PC-9 (cell line): ENCODE measurements around the gene TATDN3. TPM values are rescaled to one million over a fixed set of nuclear protein-coding genes. Genes with fewer than 3 reads are reported as not detected.

Experiments used
- BruUV-seq: library from RNA; stranded (reverse); fragments of 400-500 nt; replicated peaks from 2 replicates; lab custom pipeline; 2021; lab: Mats Ljungman, UMichigan
- CTCF ChIA-PET: fragments of 300-600 bp; sonication (Branson Sonifier 250); formaldehyde crosslinking; loops from one replicate; lab custom pipeline; 2022; ENCODE audit warnings: antibody characterized with exemption; lab: Charles Lee
- POLR2A ChIA-PET: fragments of 300-600 bp; sonication (Branson Sonifier 250); formaldehyde crosslinking; loops from one replicate; lab custom pipeline; 2022; ENCODE audit warnings: antibody characterized with exemption; ENCODE audit not compliant: unreplicated experiment; lab: Charles Lee
- DNase-seq, 2 experiments: peaks; one replicate each; pipeline versions ENCODE4 v3.0.0 to v3.0.0-alpha.2; 2015 to 2022; ENCODE audit warnings: mixed read lengths in 1 of 2
- H2AFZ ChIP-seq: fragments of 200-600 bp; sonication (generic); 2 replicates; pipeline ENCODE4 v1.8.1; 2017; ENCODE audit warnings: antibody characterized with exemption
- H3F3A ChIP-seq: fragments of 200-600 bp; sonication (generic); 2 replicates; pipeline ENCODE4 v1.8.1; 2017; ENCODE audit warnings: antibody characterized with exemption, mild to moderate bottlenecking, low read depth; ENCODE audit not compliant: insufficient read depth
- H3K27ac ChIP-seq: fragments of 200-600 bp; sonication (generic); 2 replicates; pipeline ENCODE4 v1.6.1; 2016; ENCODE audit warnings: mixed run types
- H3K27me3 ChIP-seq: fragments of 200-600 bp; sonication (generic); 2 replicates; pipeline ENCODE4 v1.6.1; 2016; ENCODE audit warnings: low read depth, mixed run types; ENCODE audit not compliant: insufficient read depth
- H3K36me3 ChIP-seq: fragments of 200-600 bp; sonication (generic); 2 replicates; pipeline ENCODE4 v1.6.1; 2016; ENCODE audit warnings: low read depth, mixed run types
- H3K4me1 ChIP-seq: fragments of 200-600 bp; sonication (generic); replicated peaks from 2 replicates; pipeline ENCODE4 v1.6.1; 2016; ENCODE audit warnings: mixed run types; ENCODE audit not compliant: insufficient read depth
- H3K4me2 ChIP-seq: fragments of 200-600 bp; sonication (generic); 2 replicates; pipeline ENCODE4 v1.6.1; 2017; ENCODE audit warnings: mixed run types
- H3K4me3 ChIP-seq: fragments of 200-600 bp; sonication (generic); 2 replicates; pipeline ENCODE4 v1.6.1; 2016; ENCODE audit warnings: mixed run types
- H3K79me2 ChIP-seq: fragments of 200-600 bp; sonication (generic); 2 replicates; pipeline ENCODE4 v1.6.1; 2017; ENCODE audit warnings: low read depth, mixed run types
- H3K9me2 ChIP-seq: fragments of 200-600 bp; sonication (generic); 2 replicates; pipeline ENCODE4 v1.8.1; 2017; ENCODE audit warnings: mild to moderate bottlenecking; ENCODE audit not compliant: insufficient read depth
- H3K9me3 ChIP-seq: fragments of 200-600 bp; sonication (generic); 2 replicates; pipeline ENCODE4 v1.8.1; 2016; ENCODE audit warnings: low read depth; ENCODE audit not compliant: insufficient read depth
- H4K20me1 ChIP-seq: fragments of 200-600 bp; sonication (generic); 2 replicates; pipeline ENCODE4 v1.8.1; 2017; ENCODE audit not compliant: insufficient read depth
- EZH2 ChIP-seq: fragments of 200-600 bp; sonication (generic); IDR thresholded peaks from 2 replicates; pipeline ENCODE4 v1.8.0; 2017; ENCODE audit warnings: antibody characterized with exemption, low read depth
- intact Hi-C: fragments of 100-400 bp; cut with micrococcal nuclease; formaldehyde crosslinking; loops from one replicate; pipeline ENCODE4 v1.10.0; 2022; ENCODE audit not compliant: unreplicated experiment
- total RNA-seq: library from RNA; stranded (reverse); gene quantifications from 2 replicates; pipeline ENCODE4 v1.2.3, GENCODE V29; 2021
- TF ChIP-seq, protein P1 (sequence below): fragments of 200-600 bp; sonication (generic); conservative IDR thresholded peaks from 2 replicates; pipeline ENCODE4 v1.6.1; 2017; ENCODE audit warnings: mixed run types, antibody characterized with exemption, mild to moderate bottlenecking, moderate library complexity

The TATDN3 gene
- total RNA-seq, 1 experiment from 2014 or later = 10.2 TPM

DNA sequence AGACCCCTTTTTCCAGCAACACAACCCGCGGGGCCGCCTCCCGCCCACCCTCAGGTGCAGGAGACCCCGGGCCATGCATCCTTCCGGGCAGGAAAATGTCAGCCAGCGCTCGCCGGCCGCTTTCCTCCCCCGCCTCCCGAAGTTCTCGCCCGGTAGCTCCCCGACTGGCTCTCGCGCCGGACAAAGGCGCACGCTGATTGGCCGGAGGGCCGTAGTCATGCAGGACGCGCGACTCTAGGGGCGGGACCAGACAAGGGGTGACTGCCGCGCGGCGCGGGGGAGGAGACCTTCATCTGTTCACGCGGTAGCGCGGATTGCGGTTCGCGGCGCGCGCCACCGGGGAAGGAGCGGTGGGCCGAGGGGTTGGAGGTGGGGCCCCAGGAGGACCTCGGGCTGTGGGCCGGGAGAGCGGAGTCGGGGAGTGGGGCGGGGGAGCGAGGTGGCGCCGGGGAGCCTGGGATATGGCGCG is 66.3 kb downstream of the TATDN3 start, which contains the start of gene FLVCR1:
Gene FLVCR1, plus strand, starts transcription at position 284 of the 469 bp plus-strand sequence. Its CDS starts 178 bp downstream, at position 462.
- CTCF ChIA-PET = interaction anchor here (0.6 to 1.0 kb wide), 3 partner anchors 134 to 381 kb away, joined by 3 to 7 read pairs (median 6); no protein-coding TSS in a partner anchor
- Histone ChIP-seq H3K27ac (peak within 1 kb of the TSS; percentile 57), H3K9me3 (no peaks in the 10 kb centered on the region), H3K36me3 (no peaks in the 10 kb centered on the region), H2AFZ (peak within 1 kb of the TSS; percentile 92), H3K27me3 (no peaks in the 10 kb centered on the region), H3K9me2 (no peaks in the 10 kb centered on the region), H4K20me1 (peaks cover 2% of the 10 kb centered on the region; the same call in 1 of the 2 replicates), H3K4me3 (peak within 1 kb of the TSS; percentile 87), H3F3A (peaks cover 13% of the 10 kb centered on the region), H3K79me2 (peaks cover 43% of the 10 kb centered on the region), H3K4me2 (peak within 1 kb of the TSS; percentile 94), H3K4me1 (peaks cover 36% of the 10 kb centered on the region)
- intact Hi-C loops = loop anchor here (5.0 to 10.0 kb wide), 2 partner anchors 66 to 393 kb away; partner anchors contain the start of genes NSL1 and TATDN3
- BruUV-seq = no TSS peak
- TF ChIP-seq EZH2 = no peak
- TF ChIP-seq, protein P1, sequence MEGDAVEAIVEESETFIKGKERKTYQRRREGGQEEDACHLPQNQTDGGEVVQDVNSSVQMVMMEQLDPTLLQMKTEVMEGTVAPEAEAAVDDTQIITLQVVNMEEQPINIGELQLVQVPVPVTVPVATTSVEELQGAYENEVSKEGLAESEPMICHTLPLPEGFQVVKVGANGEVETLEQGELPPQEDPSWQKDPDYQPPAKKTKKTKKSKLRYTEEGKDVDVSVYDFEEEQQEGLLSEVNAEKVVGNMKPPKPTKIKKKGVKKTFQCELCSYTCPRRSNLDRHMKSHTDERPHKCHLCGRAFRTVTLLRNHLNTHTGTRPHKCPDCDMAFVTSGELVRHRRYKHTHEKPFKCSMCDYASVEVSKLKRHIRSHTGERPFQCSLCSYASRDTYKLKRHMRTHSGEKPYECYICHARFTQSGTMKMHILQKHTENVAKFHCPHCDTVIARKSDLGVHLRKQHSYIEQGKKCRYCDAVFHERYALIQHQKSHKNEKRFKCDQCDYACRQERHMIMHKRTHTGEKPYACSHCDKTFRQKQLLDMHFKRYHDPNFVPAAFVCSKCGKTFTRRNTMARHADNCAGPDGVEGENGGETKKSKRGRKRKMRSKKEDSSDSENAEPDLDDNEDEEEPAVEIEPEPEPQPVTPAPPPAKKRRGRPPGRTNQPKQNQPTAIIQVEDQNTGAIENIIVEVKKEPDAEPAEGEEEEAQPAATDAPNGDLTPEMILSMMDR = no peak; the same call in 1 of the 2 replicates
- DNase-seq = peak; percentile 92 to 95
- POLR2A ChIA-PET = interaction anchor here (0.5 to 0.7 kb wide), 7 partner anchors 18 to 387 kb away, joined by 3 to 14 read pairs (median 6); partner anchors contain the start of gene ATF3

DNA sequence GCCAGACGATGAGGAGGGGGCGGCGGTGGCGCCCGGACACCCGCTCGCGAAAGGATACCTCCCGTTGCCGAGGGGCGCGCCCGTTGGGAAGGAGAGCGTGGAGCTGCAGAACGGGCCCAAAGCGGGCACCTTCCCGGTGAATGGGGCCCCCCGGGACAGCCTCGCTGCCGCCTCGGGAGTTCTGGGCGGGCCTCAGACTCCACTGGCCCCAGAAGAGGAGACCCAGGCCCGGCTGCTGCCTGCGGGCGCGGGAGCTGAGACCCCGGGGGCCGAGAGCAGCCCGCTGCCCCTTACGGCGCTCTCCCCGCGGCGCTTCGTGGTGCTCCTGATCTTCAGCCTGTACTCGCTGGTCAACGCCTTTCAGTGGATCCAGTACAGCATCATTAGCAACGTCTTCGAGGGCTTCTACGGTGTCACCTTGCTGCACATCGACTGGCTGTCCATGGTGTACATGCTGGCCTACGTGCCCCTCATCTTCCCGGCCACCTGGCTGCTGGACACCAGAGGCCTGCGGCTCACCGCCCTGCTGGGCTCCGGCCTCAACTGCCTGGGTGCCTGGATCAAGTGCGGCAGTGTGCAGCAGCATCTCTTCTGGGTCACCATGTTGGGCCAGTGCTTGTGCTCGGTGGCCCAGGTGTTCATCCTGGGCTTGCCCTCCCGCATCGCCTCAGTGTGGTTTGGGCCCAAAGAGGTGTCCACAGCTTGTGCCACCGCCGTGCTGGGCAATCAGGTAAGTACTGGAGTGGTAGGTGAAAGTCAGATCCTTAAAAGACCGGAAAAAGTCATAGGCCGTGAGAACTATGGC is 67.0 kb downstream of the TATDN3 start:
- peak; percentile 26 to 41 for DNase-seq
- intact Hi-C loops = loop anchor here (5.0 to 10.0 kb wide), 2 partner anchors 66 to 394 kb away; partner anchors contain the start of genes NSL1 and TATDN3
- 0 out of 2 replicates have a peak overlapping the region, but pooled peaks have one; percentile 18 for H3K27ac ChIP-seq
- BruUV-seq = TSS peak; percentile 46
- peaks cover 36% of the 10 kb centered on the region for H3K4me1 ChIP-seq
- TF ChIP-seq, protein P1 = no peak
- no peak for TF ChIP-seq EZH2
- H3K4me2 ChIP-seq = peak overlapping the region; percentile 94
- H4K20me1 ChIP-seq = peaks cover 3% of the 10 kb centered on the region; the same call in 1 of the 2 replicates
- H3K9me3 ChIP-seq = no peaks in the 10 kb centered on the region
- ChIA-PET CTCF (interaction anchor here (0.7 to 1.0 kb wide), 2 partner anchors 134 to 382 kb away, joined by 3 to 7 read pairs; no protein-coding TSS in a partner anchor), POLR2A (interaction anchor here (0.6 to 0.7 kb wide), 2 partner anchors 19 to 68 kb away, joined by 5 to 6 read pairs; no protein-coding TSS in a partner anchor)
- H3K27me3 ChIP-seq = no peaks in the 10 kb centered on the region
- H2AFZ ChIP-seq = peak overlapping the region; percentile 92
- peaks cover 13% of the 10 kb centered on the region for H3F3A ChIP-seq
- 0 out of 2 replicates have a peak, but pooled peaks cover 2% of the 10 kb centered on the region for H3K36me3 ChIP-seq
- peak overlapping the region; percentile 87 for H3K4me3 ChIP-seq
- no peaks in the 10 kb centered on the region for H3K9me2 ChIP-seq
- H3K79me2 ChIP-seq = peaks cover 45% of the 10 kb centered on the region
